Smooth muscle cell of the brain vasculature (primary cell): ENCODE data around the gene WNT7A.
"Not testable (repeated sequence)": the region's sequence is repeated elsewhere in the genome, so short reads cannot be mapped to it uniquely, and the experiment has no call there.

Source experiments
- DNase-seq: peaks from one replicate; pipeline ENCODE4 v3.0.0-alpha.2; 2012; ENCODE audit warnings: low read depth, low spot score

The WNT7A gene

GRCh38 chr3:13879946-13880810 is at the start of gene WNT7A:
WNT7A (minus strand) TSS chr3:13880071; CDS start chr3:13879816, 255 bp downstream.
- no peak for DNase-seq

GRCh38 chr3:13928741-13929140 is 48.9 kb upstream of the WNT7A start:
- DNase-seq: not testable (repeated sequence)

GRCh38 chr3:13927295-13927694 is 47.4 kb upstream of the WNT7A start:
- DNase-seq: no peak

GRCh38 chr3:13916375-13916774 is 36.5 kb upstream of the WNT7A start:
- DNase-seq: no peak

- no peak for DNase-seq
These were observed 22.9 kb upstream of the WNT7A start for GRCh38 chr3:13902648-13903238.

- DNase-seq: no peak
These were observed 22.2 kb upstream of the WNT7A start for GRCh38 chr3:13901935-13902584.

GRCh38 chr3:13898346-13898745 is 18.5 kb upstream of the WNT7A start:
- no peak for DNase-seq

- peak; percentile 21 for DNase-seq
These were observed 16.7 kb upstream of the WNT7A start for GRCh38 chr3:13896473-13897154.

- peak; percentile 44 for DNase-seq
These were observed 15.6 kb upstream of the WNT7A start for GRCh38 chr3:13895155-13896105.

- DNase-seq: no peak
These were observed 14.9 kb upstream of the WNT7A start for GRCh38 chr3:13894807-13895154.

GRCh38 chr3:13894096-13894806 is 14.4 kb upstream of the WNT7A start:
- DNase-seq: no peak

- no peak for DNase-seq
These were observed 12.4 kb upstream of the WNT7A start for GRCh38 chr3:13892304-13892703.

GRCh38 chr3:13891492-13892073 is 11.7 kb upstream of the WNT7A start:
- no peak for DNase-seq

GRCh38 chr3:13891017-13891392 is 11.1 kb upstream of the WNT7A start:
- no peak for DNase-seq

- DNase-seq: no peak
These were observed 10.6 kb upstream of the WNT7A start for GRCh38 chr3:13890377-13891016.

- DNase-seq: no peak
These were observed 8.7 kb upstream of the WNT7A start for GRCh38 chr3:13888576-13888975.

- no peak for DNase-seq
These were observed 7.8 kb upstream of the WNT7A start for GRCh38 chr3:13887495-13888300.

- no peak for DNase-seq
These were observed 6.8 kb upstream of the WNT7A start for GRCh38 chr3:13886593-13887129.

- no peak for DNase-seq
These were observed 5.8 kb upstream of the WNT7A start for GRCh38 chr3:13885704-13886010.
